HCT116 (cell line): Measurements from ENCODE around the gene ANKRD6.

Experiments used
- CTCF ChIP-seq, 3 experiments: fragments of 200-600 bp in 1 of 3; sonication (generic) in 1 of 3; IDR thresholded peaks in 2 of 3; conservative IDR thresholded peaks in 1 of 3; 2 replicates each; pipeline ENCODE4 v1.5.1; 2012 to 2017; ENCODE audit warnings: low read depth in 2 of 3, low read length in 2 of 3, antibody characterized with exemption in 1 of 3, borderline replicate concordance in 1 of 3, control low read depth in 1 of 3, mild to moderate bottlenecking in 1 of 3, mixed read lengths in 1 of 3, mixed run types in 1 of 3, moderate library complexity in 1 of 3; ENCODE audit not compliant: insufficient read depth in 1 of 3
- EZH2 ChIP-seq: fragments of 200-600 bp; sonication (generic); IDR thresholded peaks from 2 replicates; pipeline ENCODE4 v1.6.1; 2017; ENCODE audit warnings: antibody characterized with exemption, mixed run types
- EZH2phosphoT487 ChIP-seq: fragments of 200-600 bp; IDR thresholded peaks from 2 replicates; pipeline ENCODE4 v1.6.1; 2018; ENCODE audit warnings: antibody characterized with exemption, borderline replicate concordance
- JUND ChIP-seq: IDR thresholded peaks from 2 replicates; pipeline ENCODE4 v1.6.1; 2012
- MAX ChIP-seq: IDR thresholded peaks from 2 replicates; pipeline ENCODE4 v1.6.1; 2012
- POLR2A ChIP-seq: IDR thresholded peaks from 2 replicates; pipeline ENCODE4 v1.7.0; 2011; ENCODE audit warnings: borderline replicate concordance; ENCODE audit not compliant: insufficient read depth, insufficient read length; ENCODE audit errors: extremely low read depth
- POLR2AphosphoS5 ChIP-seq: IDR thresholded peaks from 2 replicates; pipeline ENCODE4 v1.6.1; 2011; ENCODE audit warnings: mild to moderate bottlenecking, low read depth, low read length, moderate library complexity
- YY1 ChIP-seq: IDR thresholded peaks from 2 replicates; pipeline ENCODE4 v1.6.1; 2011; ENCODE audit warnings: low read length, low read depth, moderate library complexity, mild to moderate bottlenecking; ENCODE audit not compliant: insufficient replicate concordance; ENCODE audit errors: extremely low read depth

- TF ChIP-seq CTCF (IDR thresholded peaks at IDR 0.05 in 2 of 3, conservative IDR thresholded peaks at IDR 0.05 in 1 of 3; ENCODE audit: borderline replicate concordance in 1 of 3, insufficient read depth in 1 of 3, low read depth in 2 of 3, low read length in 2 of 3) (no peak), YY1 (no peak), POLR2A (no peak), POLR2AphosphoS5 (no peak), JUND (no peak), MAX (no peak), EZH2 (no peak), EZH2phosphoT487 (no peak)
These were observed 95.9 kb downstream of the ANKRD6 start for GRCh38 chr6:89528866-89529265.
